Lower leg skin (tissue), 3 donors: Measurements from ENCODE around the gene TRAF4.

Source experiments
- CTCF ChIP-seq, 3 donors: fragments of 450-650 bp; IDR thresholded peaks; one replicate each; pipeline ENCODE4 v1.5.1; 2016; ENCODE audit warnings: antibody characterized with exemption in 3 of 3, mild to moderate bottlenecking in 3 of 3, moderate library complexity in 2 of 3
- POLR2A ChIP-seq, 2 donors: fragments of 450-650 bp; IDR thresholded peaks; one replicate each; pipeline ENCODE4 v1.6.1; 2016 to 2017; ENCODE audit warnings: antibody characterized with exemption in 2 of 2, mild to moderate bottlenecking in 1 of 2, moderate library complexity in 1 of 2

DNA sequence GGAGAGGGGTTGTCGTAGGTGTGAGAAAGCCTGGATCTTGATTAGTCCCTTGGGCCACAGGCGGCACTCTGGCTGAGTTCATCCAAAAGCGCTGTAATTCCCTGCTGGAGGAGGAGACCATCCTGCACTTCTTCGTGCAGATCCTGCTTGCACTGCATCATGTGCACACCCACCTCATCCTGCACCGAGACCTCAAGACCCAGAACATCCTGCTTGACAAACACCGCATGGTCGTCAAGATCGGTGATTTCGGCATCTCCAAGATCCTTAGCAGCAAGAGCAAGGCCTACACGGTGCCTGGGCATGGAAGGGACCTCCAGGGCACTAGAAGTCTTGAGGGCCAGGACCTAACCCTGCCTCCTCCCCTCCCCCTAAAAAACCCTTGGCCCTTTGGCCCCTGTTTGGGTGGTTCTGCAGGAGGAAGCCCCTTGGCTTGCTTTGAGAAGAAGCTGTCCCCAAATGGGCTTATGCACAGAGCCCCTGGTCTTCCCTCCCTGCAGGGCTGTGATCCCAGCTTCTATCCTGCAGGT, 9.0 kb upstream of the TRAF4 start:
- TF ChIP-seq CTCF (IDR thresholded peaks at IDR 0.05) (no peak), POLR2A (IDR thresholded peaks at IDR 0.05) (no peak)
